HEK293T (cell line): ENCODE measurements around the gene PIN1.

ENCODE experiments used
- CTCF ChIA-PET: fragments of 350-600 bp; formaldehyde crosslinking; extraction: SDS; loops from one replicate; lab custom pipeline; 2021; ENCODE audit warnings: antibody characterized with exemption, inconsistent platforms; lab: Yijun Ruan, JAX
- POLR2A ChIA-PET: fragments of 350-600 bp; formaldehyde crosslinking; extraction: SDS; loops from one replicate; lab custom pipeline; 2020; ENCODE audit warnings: antibody characterized with exemption, inconsistent platforms; lab: Yijun Ruan, JAX
- DNase-seq: peaks from one replicate; pipeline ENCODE4 v3.0.0; 2012; ENCODE audit warnings: mixed read lengths; ENCODE audit errors: extremely low spot score
- ARNT ChIP-seq: fragments of 450-650 bp; IDR thresholded peaks from 2 replicates; pipeline ENCODE4 v1.6.1; 2017; ENCODE audit warnings: mild to moderate bottlenecking
- BHLHE40 ChIP-seq: fragments of 450-650 bp; IDR thresholded peaks from 2 replicates; pipeline ENCODE4 v1.6.1; 2016; ENCODE audit warnings: mild to moderate bottlenecking, moderate library complexity, borderline replicate concordance
- CTBP1 ChIP-seq: fragments of 450-650 bp; IDR thresholded peaks from 2 replicates; pipeline ENCODE4 v1.6.1; 2016; ENCODE audit warnings: borderline replicate concordance
- ELF4 ChIP-seq: fragments of 450-650 bp; IDR thresholded peaks from 2 replicates; pipeline ENCODE4 v1.6.1; 2017; ENCODE audit warnings: antibody characterized with exemption
- FOXA1 ChIP-seq: fragments of 450-650 bp; IDR thresholded peaks from 2 replicates; pipeline ENCODE4 v1.6.1; 2016; ENCODE audit warnings: mild to moderate bottlenecking
- FOXK2 ChIP-seq: fragments of 450-650 bp; IDR thresholded peaks from 2 replicates; pipeline ENCODE4 v1.6.1; 2016; ENCODE audit warnings: mild to moderate bottlenecking
- FOXM1 ChIP-seq: fragments of 450-650 bp; IDR thresholded peaks from 2 replicates; pipeline ENCODE4 v1.6.1; 2017; ENCODE audit warnings: mild to moderate bottlenecking, borderline replicate concordance
- HDGF ChIP-seq: fragments of 450-650 bp; IDR thresholded peaks from 2 replicates; pipeline ENCODE4 v1.6.1; 2017; ENCODE audit warnings: antibody characterized with exemption, borderline replicate concordance
- L3MBTL2 ChIP-seq: fragments of 450-650 bp; conservative IDR thresholded peaks from 2 replicates; pipeline ENCODE4 v1.6.1; 2016; ENCODE audit warnings: mild to moderate bottlenecking
- LEF1 ChIP-seq: fragments of 450-650 bp; IDR thresholded peaks from 2 replicates; pipeline ENCODE4 v1.6.1; 2017; ENCODE audit warnings: mild to moderate bottlenecking, borderline replicate concordance
- NFRKB ChIP-seq: fragments of 450-650 bp; IDR thresholded peaks from 2 replicates; pipeline ENCODE4 v1.6.1; 2016; ENCODE audit warnings: mild to moderate bottlenecking, moderate library complexity
- SP1 ChIP-seq: fragments of 450-650 bp; IDR thresholded peaks from 2 replicates; pipeline ENCODE4 v1.6.1; 2017
- SUZ12 ChIP-seq: fragments of 450-650 bp; IDR thresholded peaks from 2 replicates; pipeline ENCODE4 v1.6.1; 2016; ENCODE audit warnings: mild to moderate bottlenecking
- TARDBP ChIP-seq: fragments of 450-650 bp; IDR thresholded peaks from 2 replicates; pipeline ENCODE4 v1.6.1; 2016
- ZNF384 ChIP-seq: fragments of 450-650 bp; IDR thresholded peaks from 2 replicates; pipeline ENCODE4 v1.6.1; 2016
- TF ChIP-seq, protein P1 (sequence below): fragments of 450-650 bp; IDR thresholded peaks from 2 replicates; pipeline ENCODE4 v1.6.1; 2016

PIN1 gene

DNA sequence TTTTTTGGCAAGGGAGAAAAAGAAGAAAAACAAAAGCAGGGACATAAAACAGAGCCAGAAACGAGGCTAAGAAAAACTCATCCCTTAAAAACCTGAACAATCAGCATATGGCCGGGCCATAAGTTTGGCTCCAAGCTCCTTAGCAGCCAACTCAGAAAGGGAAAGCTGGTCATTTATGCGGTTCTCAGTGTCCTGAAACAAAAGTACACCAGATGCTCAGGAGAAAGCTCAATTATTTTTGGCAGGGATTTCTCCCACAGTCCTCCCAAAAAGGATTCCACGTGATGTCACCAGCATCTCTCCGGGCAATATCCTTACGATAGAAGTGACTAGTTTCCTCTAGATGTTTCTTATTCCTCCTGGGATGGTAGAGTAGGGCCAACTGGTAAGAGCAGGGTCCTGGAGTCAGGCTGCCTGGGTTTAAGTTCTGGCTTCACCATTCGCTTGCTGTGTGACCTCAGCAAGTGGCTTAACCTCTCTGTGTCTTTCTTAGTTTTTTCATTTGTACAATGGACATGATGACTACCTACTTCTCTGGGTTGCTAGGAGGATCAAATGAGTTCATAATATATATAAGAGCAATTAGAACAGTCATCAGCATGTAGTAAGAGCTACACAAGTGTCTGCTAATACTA, 34.0 kb downstream of the PIN1 start:
- TF ChIP-seq SUZ12 (no peak), HDGF (no peak), BHLHE40 (no peak), ZNF384 (no peak)
- ChIA-PET CTCF (no interaction called here), POLR2A (no interaction called here)
- no peak for DNase-seq

DNA sequence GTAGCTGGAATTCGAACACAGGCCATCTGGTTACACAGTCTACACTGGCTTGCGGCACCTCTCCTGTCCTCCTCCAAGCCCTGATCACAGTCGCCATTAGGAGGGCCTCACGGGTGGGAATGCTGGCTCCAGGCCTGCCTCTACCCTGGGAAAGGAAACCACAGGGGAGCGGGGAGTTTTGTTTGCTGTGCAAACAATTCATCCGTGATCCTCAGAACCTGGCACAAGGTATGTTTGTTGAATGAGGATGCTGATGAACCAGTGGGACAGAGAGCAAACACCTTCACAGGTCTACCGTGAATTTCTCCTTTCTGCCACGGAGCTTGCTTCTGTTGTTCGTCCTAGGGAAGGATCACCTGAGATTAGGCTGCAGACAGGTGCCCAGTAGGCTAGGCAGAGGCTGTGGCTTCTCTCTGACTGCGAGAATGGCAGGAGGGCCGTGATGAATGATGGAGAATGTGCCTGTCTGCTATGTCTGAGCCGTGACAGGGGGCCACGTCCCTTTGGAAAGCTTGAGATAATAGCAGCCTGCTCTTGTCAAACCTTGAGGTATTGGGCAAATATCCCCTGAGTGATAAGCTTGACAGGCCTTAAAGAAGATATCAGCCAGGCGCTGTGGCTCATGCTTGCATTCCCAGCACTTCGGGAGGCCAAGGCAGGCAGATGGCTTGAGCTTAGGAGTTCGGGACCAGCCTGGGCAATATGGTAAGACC, 36.7 kb downstream of the PIN1 start:
- POLR2A ChIA-PET = interaction anchor here (1.5 kb wide), 1 partner anchor 44 kb away, joined by 3 read pairs; the partner anchor contains the start of gene UBL5
- DNase-seq = no peak
- TF ChIP-seq L3MBTL2 = no peak
- TF ChIP-seq FOXK2 = no peak
- no peak for TF ChIP-seq HDGF
- TF ChIP-seq FOXM1 = no peak
- no peak for TF ChIP-seq NFRKB
- TF ChIP-seq FOXA1 = no peak
- no peak for TF ChIP-seq SUZ12
- TF ChIP-seq ARNT = no peak
- TF ChIP-seq, protein P1, sequence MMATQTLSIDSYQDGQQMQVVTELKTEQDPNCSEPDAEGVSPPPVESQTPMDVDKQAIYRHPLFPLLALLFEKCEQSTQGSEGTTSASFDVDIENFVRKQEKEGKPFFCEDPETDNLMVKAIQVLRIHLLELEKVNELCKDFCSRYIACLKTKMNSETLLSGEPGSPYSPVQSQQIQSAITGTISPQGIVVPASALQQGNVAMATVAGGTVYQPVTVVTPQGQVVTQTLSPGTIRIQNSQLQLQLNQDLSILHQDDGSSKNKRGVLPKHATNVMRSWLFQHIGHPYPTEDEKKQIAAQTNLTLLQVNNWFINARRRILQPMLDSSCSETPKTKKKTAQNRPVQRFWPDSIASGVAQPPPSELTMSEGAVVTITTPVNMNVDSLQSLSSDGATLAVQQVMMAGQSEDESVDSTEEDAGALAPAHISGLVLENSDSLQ = no peak
- no peak for TF ChIP-seq BHLHE40
- TF ChIP-seq SP1 = no peak
- TF ChIP-seq TARDBP = no peak
- no peak for TF ChIP-seq ZNF384
- no peak for TF ChIP-seq LEF1
- TF ChIP-seq CTBP1 = no peak
- TF ChIP-seq ELF4 = no peak
- CTCF ChIA-PET = no interaction called here

DNA sequence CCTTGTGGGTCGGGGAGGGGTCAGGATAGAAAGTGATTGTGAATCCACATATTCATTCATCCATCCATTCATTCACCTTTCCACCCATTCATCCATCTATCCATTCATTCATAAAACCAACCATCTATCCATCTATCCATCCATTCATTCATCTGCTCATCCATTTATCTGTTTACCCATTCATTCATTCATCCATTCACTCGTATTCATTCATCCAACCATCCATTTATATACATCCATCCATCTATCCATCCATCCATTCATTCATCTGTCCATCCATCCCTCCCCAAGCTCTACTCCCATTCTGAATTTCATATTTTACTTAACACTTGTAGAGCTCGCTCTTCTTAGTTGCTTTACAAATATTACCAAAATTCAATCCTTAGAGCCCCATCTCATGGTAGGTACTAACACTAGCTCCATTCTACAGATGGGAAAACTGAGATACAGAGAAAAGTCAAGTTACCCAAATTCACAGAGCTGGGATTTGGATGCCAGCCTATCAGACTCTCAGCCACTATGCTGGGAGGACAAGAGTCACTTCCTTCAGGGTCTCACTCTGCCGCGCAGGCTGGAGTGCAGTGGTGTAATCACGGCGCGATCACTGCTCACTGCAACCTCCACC, 37.6 kb downstream of the PIN1 start:
- no peak for DNase-seq
- TF ChIP-seq ELF4 (no peak), FOXA1 (no peak), FOXM1 (no peak), HDGF (no peak), TARDBP (no peak), ARNT (no peak), CTBP1 (no peak), NFRKB (no peak), LEF1 (no peak), SP1 (no peak), ZNF384 (no peak), SUZ12 (no peak), FOXK2 (no peak), BHLHE40 (no peak)
- TF ChIP-seq, protein P1 = no peak
- ChIA-PET CTCF (no interaction called here), POLR2A (interaction anchor here (1.5 kb wide), 1 partner anchor 45 kb away, joined by 3 read pairs; the partner anchor contains the start of gene UBL5)

DNA sequence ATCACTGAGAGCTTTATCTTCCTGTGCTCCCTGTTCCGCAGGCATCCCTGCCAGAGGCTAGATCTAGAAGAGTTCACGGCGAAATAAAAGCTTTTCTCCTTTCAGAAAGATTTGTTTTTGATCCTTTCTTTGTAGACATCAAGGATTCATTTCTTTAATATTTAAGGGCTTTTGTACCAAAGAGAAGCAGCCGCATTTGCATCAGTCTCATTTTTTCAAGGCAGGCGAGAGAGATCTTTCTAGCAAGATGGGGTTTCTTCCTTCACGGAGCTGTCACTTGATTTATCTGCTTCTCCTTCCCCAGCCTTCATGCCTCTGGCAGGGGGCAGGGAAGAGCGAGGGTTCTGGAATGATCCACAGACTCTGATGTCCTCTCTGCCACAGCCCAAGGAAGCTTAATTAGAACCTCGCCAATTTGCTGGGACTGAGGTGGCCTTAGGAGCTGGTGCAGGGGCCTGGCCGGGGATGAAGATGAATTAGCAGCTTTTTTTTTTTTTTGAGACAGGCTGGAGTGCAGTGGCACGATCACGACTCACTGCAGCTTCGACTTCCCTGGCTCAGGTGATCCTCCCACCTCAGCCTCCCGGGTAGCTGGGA, 40.0 kb downstream of the PIN1 start:
- no peak for DNase-seq
- TF ChIP-seq BHLHE40 (no peak), ELF4 (no peak), ARNT (no peak), NFRKB (no peak), ZNF384 (no peak), FOXM1 (no peak), FOXA1 (no peak), L3MBTL2 (no peak), FOXK2 (no peak), SUZ12 (no peak), HDGF (no peak), LEF1 (no peak), CTBP1 (no peak), SP1 (no peak), TARDBP (no peak)
- TF ChIP-seq, protein P1 = no peak
- ChIA-PET POLR2A (no interaction called here), CTCF (interaction anchor here (0.9 kb wide), 1 partner anchor 10 kb away, joined by 3 read pairs; no protein-coding TSS in a partner anchor)

DNA sequence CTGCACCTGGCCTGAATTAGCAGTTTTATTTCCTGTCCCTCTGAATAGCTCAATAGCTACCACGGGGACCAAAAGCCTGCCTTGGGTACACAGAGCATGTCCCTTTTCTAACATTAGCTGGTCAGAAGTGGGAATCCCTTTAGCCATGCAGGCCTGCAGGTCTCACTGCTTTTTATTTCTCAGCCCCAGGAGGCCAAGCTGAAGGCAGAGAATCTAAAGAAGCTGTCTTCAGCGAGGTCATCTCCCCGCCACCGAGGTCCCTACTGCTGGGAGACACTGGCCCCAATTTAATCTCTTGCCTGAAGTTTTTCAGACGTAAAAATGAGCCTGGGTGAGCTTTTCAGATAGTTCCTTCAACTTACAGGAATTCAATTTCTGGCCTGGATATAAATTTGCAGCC, 40.7 kb downstream of the PIN1 start:
- CTCF ChIA-PET = interaction anchor here (0.6 to 0.9 kb wide), 2 partner anchors 9 to 37 kb away, joined by 3 to 5 read pairs; no protein-coding TSS in a partner anchor
- no peak for DNase-seq
- POLR2A ChIA-PET = no interaction called here
- TF ChIP-seq FOXK2 = no peak
- TF ChIP-seq BHLHE40 = no peak
- TF ChIP-seq ELF4 = no peak
- TF ChIP-seq, protein P1 = no peak
- no peak for TF ChIP-seq HDGF
- no peak for TF ChIP-seq FOXM1
- TF ChIP-seq NFRKB = no peak
- no peak for TF ChIP-seq L3MBTL2
- TF ChIP-seq CTBP1 = no peak
- no peak for TF ChIP-seq ARNT
- no peak for TF ChIP-seq SP1
